ENCODE data around the gene REPS1. TPM values are rescaled to one million over a fixed set of nuclear protein-coding genes. Genes with fewer than 3 reads are reported as not detected.

REPS1 gene
- total and polyA plus RNA-seq, 2 of the 13 experiments (the other 11 are each of a cell fraction or from before 2014, with no cell fraction given), result 36.4 to 38.3 TPM

DNA sequence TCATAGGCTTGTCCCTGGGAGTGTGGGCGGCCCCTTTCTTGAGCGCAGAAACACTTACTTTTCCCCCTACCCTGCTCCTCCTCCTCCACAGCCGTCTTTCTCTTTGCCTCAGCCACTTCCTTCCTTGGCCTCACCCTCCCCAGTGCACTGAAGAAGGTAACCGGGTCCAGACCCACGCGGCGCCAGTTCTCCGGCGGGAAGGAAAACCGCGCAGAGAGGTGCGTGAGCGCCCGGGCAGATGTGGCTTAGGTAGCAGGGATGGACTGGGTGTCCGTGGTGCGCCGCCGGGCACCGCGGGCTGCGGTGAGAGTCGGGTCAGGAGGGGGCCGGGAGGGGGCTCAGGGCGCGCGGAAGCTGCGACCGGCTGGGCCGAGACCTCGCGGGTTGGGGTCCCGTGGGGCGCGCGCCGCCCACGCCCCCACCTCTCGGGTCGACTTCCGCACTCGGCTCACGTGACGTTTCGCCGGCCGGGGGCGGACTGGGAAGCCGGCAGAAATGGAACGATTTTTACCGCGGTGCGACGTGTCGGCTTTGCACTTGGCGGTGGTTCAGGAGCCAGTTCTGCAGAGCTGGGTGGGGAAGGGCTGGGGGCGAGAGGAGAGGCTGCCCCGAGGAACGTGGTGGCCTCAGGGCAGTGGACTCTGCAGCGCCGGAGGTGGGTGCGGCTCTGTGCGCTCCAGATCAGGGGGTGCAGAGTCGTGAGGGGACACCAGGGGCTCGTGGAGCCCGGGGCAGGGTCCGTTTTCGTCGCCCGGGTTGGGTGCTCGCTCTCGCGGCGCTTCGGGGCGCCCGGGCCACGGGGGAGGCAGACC lies 40.8 kb upstream of the REPS1 start, which contains the start of gene ABRACL (continued):
- TF ChIP-seq, protein P1, sequence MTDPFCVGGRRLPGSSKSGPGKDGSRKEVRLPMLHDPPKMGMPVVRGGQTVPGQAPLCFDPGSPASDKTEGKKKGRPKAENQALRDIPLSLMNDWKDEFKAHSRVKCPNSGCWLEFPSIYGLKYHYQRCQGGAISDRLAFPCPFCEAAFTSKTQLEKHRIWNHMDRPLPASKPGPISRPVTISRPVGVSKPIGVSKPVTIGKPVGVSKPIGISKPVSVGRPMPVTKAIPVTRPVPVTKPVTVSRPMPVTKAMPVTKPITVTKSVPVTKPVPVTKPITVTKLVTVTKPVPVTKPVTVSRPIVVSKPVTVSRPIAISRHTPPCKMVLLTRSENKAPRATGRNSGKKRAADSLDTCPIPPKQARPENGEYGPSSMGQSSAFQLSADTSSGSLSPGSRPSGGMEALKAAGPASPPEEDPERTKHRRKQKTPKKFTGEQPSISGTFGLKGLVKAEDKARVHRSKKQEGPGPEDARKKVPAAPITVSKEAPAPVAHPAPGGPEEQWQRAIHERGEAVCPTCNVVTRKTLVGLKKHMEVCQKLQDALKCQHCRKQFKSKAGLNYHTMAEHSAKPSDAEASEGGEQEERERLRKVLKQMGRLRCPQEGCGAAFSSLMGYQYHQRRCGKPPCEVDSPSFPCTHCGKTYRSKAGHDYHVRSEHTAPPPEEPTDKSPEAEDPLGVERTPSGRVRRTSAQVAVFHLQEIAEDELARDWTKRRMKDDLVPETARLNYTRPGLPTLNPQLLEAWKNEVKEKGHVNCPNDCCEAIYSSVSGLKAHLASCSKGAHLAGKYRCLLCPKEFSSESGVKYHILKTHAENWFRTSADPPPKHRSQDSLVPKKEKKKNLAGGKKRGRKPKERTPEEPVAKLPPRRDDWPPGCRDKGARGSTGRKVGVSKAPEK (CRISPR knock-in tag; IDR thresholded peaks at IDR 0.05; ENCODE audit: borderline replicate concordance), result no peak; the same call in 1 of the 2 replicates
- TF ChIP-seq MTF1 (CRISPR knock-in tag; IDR thresholded peaks at IDR 0.05) (no peak), SNAPC4 (CRISPR knock-in tag; IDR thresholded peaks at IDR 0.05) (no peak), TAF15 (IDR thresholded peaks at IDR 0.05; ENCODE audit: low read depth, low read length, poor library complexity, severe bottlenecking) (no peak), ZNF253 (CRISPR knock-in tag; IDR thresholded peaks at IDR 0.05; ENCODE audit: borderline replicate concordance) (no peak), SALL2 (CRISPR knock-in tag; IDR thresholded peaks at IDR 0.05) (no peak), GLI4 (CRISPR knock-in tag; IDR thresholded peaks at IDR 0.05; ENCODE audit: borderline replicate concordance) (no peak), ZNF24 (IDR thresholded peaks at IDR 0.05) (no peak), SATB2 (CRISPR knock-in tag; IDR thresholded peaks at IDR 0.05) (no peak), NFAT5 (CRISPR knock-in tag; IDR thresholded peaks at IDR 0.05) (no peak), MEIS2 (CRISPR knock-in tag; IDR thresholded peaks at IDR 0.05) (no peak), ZKSCAN8 (CRISPR knock-in tag; IDR thresholded peaks at IDR 0.05; ENCODE audit: borderline replicate concordance) (no peak), CHD2 (IDR thresholded peaks at IDR 0.05; ENCODE audit: low read depth, low read length) (no peak)
- TF ChIP-seq, protein P2, sequence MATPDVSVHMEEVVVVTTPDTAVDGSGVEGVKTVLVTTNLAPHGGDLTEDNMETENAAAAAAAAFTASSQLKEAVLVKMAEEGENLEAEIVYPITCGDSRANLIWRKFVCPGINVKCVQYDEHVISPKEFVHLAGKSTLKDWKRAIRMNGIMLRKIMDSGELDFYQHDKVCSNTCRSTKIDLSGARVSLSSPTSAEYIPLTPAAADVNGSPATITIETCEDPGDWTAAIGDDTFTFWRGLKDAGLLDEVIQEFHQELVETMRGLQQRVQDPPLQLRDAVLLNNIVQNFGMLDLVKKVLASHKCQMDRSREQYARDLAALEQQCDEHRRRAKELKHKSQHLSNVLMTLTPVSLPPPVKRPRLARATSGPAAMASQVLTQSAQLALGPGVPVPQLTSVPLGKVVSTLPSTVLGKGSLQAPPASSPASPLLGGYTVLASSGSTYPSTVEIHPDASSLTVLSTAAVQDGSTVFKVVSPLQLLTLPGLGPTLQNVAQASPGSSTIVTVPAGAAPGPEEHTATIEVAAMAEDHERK (CRISPR knock-in tag; IDR thresholded peaks at IDR 0.05; ENCODE audit: low read depth), result no peak
